Kidney (tissue), 14 donors: Measurements from ENCODE around the gene CYP1A2. TPM values are rescaled to one million over a fixed set of nuclear protein-coding genes. Genes with fewer than 3 reads are reported as not detected.

ENCODE experiments used
- DNase-seq, 5 donors: peaks; one replicate each; pipeline ENCODE4 v3.0.0-alpha.2; 2013 to 2020
- FAIRE-seq: peaks from 2 replicates; lab custom pipeline; 2012; peaks lifted over from hg19 to GRCh38; lab: Jason Lieb, UNC
- H3K27ac ChIP-seq, 2 donors: one replicate each; pipeline ENCODE4 v1.7.0; 2013; ENCODE audit warnings: low read depth in 2 of 2, low read length in 2 of 2, inconsistent platforms in 1 of 2
- H3K27me3 ChIP-seq: one replicate; pipeline ENCODE4 v1.7.1; 2013; ENCODE audit warnings: low read length, inconsistent platforms; ENCODE audit not compliant: control insufficient read depth, insufficient read depth
- H3K36me3 ChIP-seq, 3 donors: one replicate each; pipeline versions ENCODE4 v1.7.0 to v1.7.1; 2013; ENCODE audit warnings: low read length in 3 of 3, control low read depth in 1 of 3, inconsistent platforms in 1 of 3; ENCODE audit not compliant: insufficient read depth in 3 of 3, control insufficient read depth in 2 of 3
- H3K4me1 ChIP-seq, 3 donors: one replicate each; pipeline versions ENCODE4 v1.7.0 to v1.7.1; 2013; ENCODE audit warnings: low read length in 3 of 3, inconsistent platforms in 1 of 3, low read depth in 1 of 3; ENCODE audit not compliant: control insufficient read depth in 2 of 3, insufficient read depth in 2 of 3
- H3K4me3 ChIP-seq, 3 donors: one replicate each; pipeline versions ENCODE4 v1.7.0 to v1.8.1; 2013; ENCODE audit warnings: low read length in 3 of 3, control low read depth in 1 of 3, inconsistent platforms in 1 of 3
- H3K9ac ChIP-seq, 3 donors: one replicate each; pipeline versions ENCODE4 v1.7.0 to v1.7.1; 2013; ENCODE audit warnings: low read length in 3 of 3, control low read depth in 1 of 3, inconsistent platforms in 1 of 3
- H3K9me3 ChIP-seq, 3 donors: one replicate each; pipeline versions ENCODE4 v1.7.0 to v1.7.1; 2013; ENCODE audit warnings: low read length in 3 of 3, control low read depth in 1 of 3, inconsistent platforms in 1 of 3; ENCODE audit not compliant: control insufficient read depth in 2 of 3, insufficient read depth in 1 of 3
- intact Hi-C: fragments of 100-400 bp; cut with DNase I; formaldehyde crosslinking; loops from one replicate; pipeline ENCODE4 v1.11.1; 2022
- polyA plus RNA-seq: library from polyadenylated mRNA; stranded (reverse); fragments of 350-450 nt; fragmentation: Illumina TruSeq; extraction: RNeasy Lipid Tissue Mini Kit (QIAGEN cat#74804); gene quantifications from one replicate; pipeline ENCODE4 v1.2.3, GENCODE V29; 2014; ENCODE audit warnings: low read depth, low replicate concordance; ENCODE audit not compliant: insufficient read depth
- total RNA-seq: library from RNA; stranded (reverse); fragmentation: NEBNext Ultra II Directional; extraction: Animal tissue kit (Norgen Biotek cat#: 25700); gene quantifications from one replicate; pipeline ENCODE4 v1.2.1, GENCODE V29; 2021
- TF ChIP-seq, protein P1 (sequence below): IDR thresholded peaks from 3 replicates; pipeline ENCODE4 v1.5.1; 2012; ENCODE audit warnings: mild to moderate bottlenecking, moderate library complexity, borderline replicate concordance; ENCODE audit not compliant: insufficient read depth; ENCODE audit errors: extremely low read depth
- donor health status: control.
- donor health status: control.
- donor health status: control.
- donor health status: control.
- donor health status: control.
- donor health status: DM: yes; HTN: yes; CAD: no.
- donor health status: Normal renal cell carcinoma (clear cell type).

Gene CYP1A2
- total and polyA plus RNA-seq, 2 donors from 2014 or later = not detected

DNA sequence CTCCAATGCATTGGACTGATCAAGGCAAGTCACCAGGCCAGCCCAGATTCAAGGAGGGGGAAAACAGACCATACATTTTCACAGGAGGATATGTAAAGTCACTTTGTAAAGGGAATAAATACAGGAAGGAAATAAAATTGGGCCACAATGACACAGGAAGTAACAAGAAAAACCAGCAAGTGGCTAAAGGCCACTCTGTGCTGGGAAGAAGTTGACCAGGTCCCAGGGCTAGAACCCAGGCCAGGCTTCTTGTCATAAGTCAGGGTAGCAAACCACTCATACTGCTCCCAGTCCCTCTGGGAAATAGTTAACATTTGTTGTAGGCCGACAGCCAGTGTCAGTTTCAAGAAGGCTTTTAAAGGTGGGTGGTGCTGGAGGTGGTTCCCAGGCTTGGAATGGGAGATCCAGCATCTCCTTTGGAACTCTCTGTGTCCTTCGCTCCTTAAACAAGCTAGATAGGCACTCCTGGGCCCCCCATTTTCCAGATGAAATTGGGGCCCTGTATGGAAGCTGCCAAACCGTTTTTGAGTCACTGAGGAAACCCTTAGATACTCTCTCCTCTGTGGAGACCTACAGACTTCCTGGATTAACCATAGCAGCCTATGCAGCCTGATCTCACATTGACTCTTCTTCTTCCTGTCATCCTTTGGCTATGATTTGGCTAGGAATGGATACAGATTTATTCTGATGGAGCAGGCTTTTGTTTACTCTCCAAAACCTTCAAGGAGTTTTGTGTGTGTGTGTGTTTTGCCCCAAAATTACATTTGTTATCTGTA is 38.1 kb upstream of the CYP1A2 start:
- TF ChIP-seq, protein P1, sequence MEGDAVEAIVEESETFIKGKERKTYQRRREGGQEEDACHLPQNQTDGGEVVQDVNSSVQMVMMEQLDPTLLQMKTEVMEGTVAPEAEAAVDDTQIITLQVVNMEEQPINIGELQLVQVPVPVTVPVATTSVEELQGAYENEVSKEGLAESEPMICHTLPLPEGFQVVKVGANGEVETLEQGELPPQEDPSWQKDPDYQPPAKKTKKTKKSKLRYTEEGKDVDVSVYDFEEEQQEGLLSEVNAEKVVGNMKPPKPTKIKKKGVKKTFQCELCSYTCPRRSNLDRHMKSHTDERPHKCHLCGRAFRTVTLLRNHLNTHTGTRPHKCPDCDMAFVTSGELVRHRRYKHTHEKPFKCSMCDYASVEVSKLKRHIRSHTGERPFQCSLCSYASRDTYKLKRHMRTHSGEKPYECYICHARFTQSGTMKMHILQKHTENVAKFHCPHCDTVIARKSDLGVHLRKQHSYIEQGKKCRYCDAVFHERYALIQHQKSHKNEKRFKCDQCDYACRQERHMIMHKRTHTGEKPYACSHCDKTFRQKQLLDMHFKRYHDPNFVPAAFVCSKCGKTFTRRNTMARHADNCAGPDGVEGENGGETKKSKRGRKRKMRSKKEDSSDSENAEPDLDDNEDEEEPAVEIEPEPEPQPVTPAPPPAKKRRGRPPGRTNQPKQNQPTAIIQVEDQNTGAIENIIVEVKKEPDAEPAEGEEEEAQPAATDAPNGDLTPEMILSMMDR = no peak
- H3K36me3 ChIP-seq = no peaks in the 10 kb centered on the region
- no peaks in the 10 kb centered on the region for H3K27me3 ChIP-seq
- intact Hi-C loops = no loop called here
- no peaks in the 10 kb centered on the region for H3K4me1 ChIP-seq
- no peak for DNase-seq
- FAIRE-seq = no peak
- H3K27ac ChIP-seq = no peak overlapping the region
- no peak overlapping the region for H3K9ac ChIP-seq
- H3K9me3 ChIP-seq = no peaks in the 10 kb centered on the region
- H3K4me3 ChIP-seq = no peak overlapping the region

DNA sequence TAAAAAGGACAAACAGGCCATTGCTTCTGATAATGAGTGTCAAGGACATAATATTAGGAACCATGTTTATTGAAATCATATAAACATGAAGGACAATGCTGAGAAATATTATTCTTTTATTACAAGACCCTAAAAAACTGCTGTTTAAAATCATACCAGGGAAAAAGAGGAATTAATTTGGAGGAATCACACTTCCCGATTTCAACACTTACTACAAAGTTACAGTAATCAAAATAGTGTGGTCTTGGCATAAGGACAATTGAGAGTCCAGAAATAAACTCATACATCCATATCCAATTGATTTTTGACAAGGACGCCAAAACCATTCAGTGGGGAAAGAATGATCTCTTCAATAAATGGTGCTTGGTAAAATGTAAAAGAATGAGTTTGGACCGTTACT is 36.3 kb upstream of the CYP1A2 start:
- H3K27me3 ChIP-seq = no peaks in the 10 kb centered on the region
- H3K4me1 ChIP-seq = no peaks in the 10 kb centered on the region
- TF ChIP-seq, protein P1 = no peak
- no peaks in the 10 kb centered on the region for H3K36me3 ChIP-seq
- FAIRE-seq (no peak), DNase-seq (no peak)
- no peaks in the 10 kb centered on the region for H3K9me3 ChIP-seq
- no peak overlapping the region for H3K4me3 ChIP-seq
- H3K9ac ChIP-seq = no peak overlapping the region
- intact Hi-C loops = no loop called here
- H3K27ac ChIP-seq = no peak overlapping the region

DNA sequence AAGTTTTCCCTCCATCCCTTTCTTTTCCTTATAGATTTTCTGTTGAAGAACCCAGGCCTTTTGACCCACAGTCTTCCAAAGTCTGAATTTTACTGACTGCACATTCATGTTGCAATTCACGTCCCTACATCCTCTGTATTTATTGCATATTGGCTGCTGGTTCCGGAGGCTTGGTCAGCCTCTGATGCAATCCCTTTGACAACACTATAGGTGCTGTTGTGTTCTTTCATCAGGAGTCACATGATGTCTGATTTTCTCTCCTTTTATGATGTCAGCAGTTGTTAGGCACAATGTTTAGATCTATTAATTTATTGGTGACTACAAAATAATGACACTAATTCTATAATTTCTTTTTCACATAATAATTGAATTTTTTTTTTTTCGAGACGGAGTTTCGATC is 32.0 kb upstream of the CYP1A2 start:
- Histone ChIP-seq H3K4me1 (no peaks in the 10 kb centered on the region), H3K27me3 (no peaks in the 10 kb centered on the region), H3K9ac (no peak overlapping the region), H3K4me3 (no peak overlapping the region), H3K9me3 (no peaks in the 10 kb centered on the region), H3K27ac (no peak overlapping the region), H3K36me3 (no peaks in the 10 kb centered on the region)
- DNase-seq (no peak), FAIRE-seq (no peak)
- TF ChIP-seq, protein P1 = no peak
- intact Hi-C loops = no loop called here
